DND-41 (cell line): ENCODE measurements around the gene POLN.

Experiments
- CTCF ChIP-seq: IDR thresholded peaks from 2 replicates; pipeline ENCODE4 v1.5.1; 2012; ENCODE audit warnings: borderline replicate concordance, low read length, moderate library complexity, mild to moderate bottlenecking; ENCODE audit not compliant: poor library complexity, severe bottlenecking; ENCODE audit errors: extremely low read depth
- EZH2 ChIP-seq: IDR thresholded peaks from 3 replicates; pipeline ENCODE4 v1.6.1; 2012; ENCODE audit warnings: borderline replicate concordance, low read depth, mild to moderate bottlenecking, moderate library complexity, low read length, inconsistent platforms; ENCODE audit not compliant: severe bottlenecking

- TF ChIP-seq CTCF, result peak; percentile 12
- TF ChIP-seq EZH2, result no peak
Measured at GRCh38 chr4:2241410-2242353, at the start of gene POLN, which contains the start of gene HAUS3.
